ENCODE measurements around the gene KRT37. TPM values are rescaled to one million over a fixed set of nuclear protein-coding genes. Genes with fewer than 3 reads are reported as not detected.

Gene KRT37
- total RNA-seq, 1 donor from 2014 or later, result not detected

DNA sequence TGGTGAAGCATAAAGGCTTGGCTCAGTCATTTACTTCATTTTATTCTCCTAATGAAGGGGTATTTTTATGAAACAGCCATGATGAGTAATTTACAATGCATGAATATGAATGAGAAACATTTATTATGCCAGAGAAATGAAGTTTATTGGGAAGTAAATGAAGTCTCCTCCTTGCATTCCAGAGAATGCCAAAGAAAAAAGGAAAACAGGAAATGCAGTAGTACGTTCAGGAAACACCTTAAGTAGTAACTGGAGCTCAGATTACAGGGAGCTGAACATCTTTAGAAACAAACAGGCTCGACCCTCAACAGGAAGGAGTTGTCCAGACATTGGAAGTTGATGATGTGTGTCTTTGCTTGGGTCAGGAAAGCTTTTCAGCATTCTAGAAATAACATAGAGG lies 46.8 kb downstream of the KRT37 start:
- intact Hi-C loops (cut with micrococcal nuclease), result no loop called here

Other genes starting within 250 kb of the KRT37 start
- not detected in 2 replicates for gene KRTAP4-2, start 246.4 kb downstream of the KRT37 start, total RNA-seq
- not detected in 2 replicates for gene KRTAP4-1, start 239.7 kb downstream of the KRT37 start, total RNA-seq
- not detected in 2 replicates for gene KRTAP9-1, start 234.7 kb downstream of the KRT37 start, total RNA-seq
- gene KRTAP9-2, start 197.9 kb downstream of the KRT37 start, total RNA-seq, result not detected in 2 replicates
- gene KRTAP9-3, start 192.1 kb downstream of the KRT37 start, total RNA-seq, result not detected in 2 replicates
- gene KRTAP9-8, start 186.6 kb downstream of the KRT37 start, total RNA-seq, result not detected in 2 replicates
- gene KRTAP9-4, start 174.9 kb downstream of the KRT37 start, total RNA-seq, result not detected in 2 replicates
- not detected in 2 replicates for gene KRTAP9-9, start 169.2 kb downstream of the KRT37 start, total RNA-seq
- gene KRTAP9-6, start 159.2 kb downstream of the KRT37 start, total RNA-seq, result not detected in 2 replicates
- gene KRTAP9-7, start 148.9 kb downstream of the KRT37 start, total RNA-seq, result not detected in 2 replicates
- not detected in 2 replicates for gene KRTAP29-1, start 121.7 kb downstream of the KRT37 start, total RNA-seq
- gene KRTAP16-1, start 115.3 kb downstream of the KRT37 start, total RNA-seq, result not detected in 2 replicates
- not detected in 2 replicates for gene KRTAP17-1, start 108.9 kb downstream of the KRT37 start, total RNA-seq
- not detected in 2 replicates for gene KRT33A, start 73.8 kb downstream of the KRT37 start, total RNA-seq
- gene KRT33B, start 54.8 kb downstream of the KRT37 start, total RNA-seq, result not detected in 2 replicates
- gene KRT34, start 42.3 kb downstream of the KRT37 start, total RNA-seq, result not detected in 2 replicates
- gene KRT31, start 27.0 kb downstream of the KRT37 start, total RNA-seq, result not detected in 2 replicates
- gene KRT38, start 16.4 kb upstream of the KRT37 start, total RNA-seq, result not detected in 2 replicates
- gene KRT32, start 42.8 kb upstream of the KRT37 start, total RNA-seq, result not detected in 2 replicates
- not detected in 2 replicates for gene KRT35, start 56.6 kb upstream of the KRT37 start, total RNA-seq
- not detected in 2 replicates for gene KRT36, start 65.3 kb upstream of the KRT37 start, total RNA-seq
- not detected in 2 replicates for gene KRT13, start 81.0 kb upstream of the KRT37 start, total RNA-seq
- gene KRT15, start 94.3 kb upstream of the KRT37 start, total RNA-seq, result not detected in 2 replicates
- not detected in 2 replicates for gene KRT19, start 103.7 kb upstream of the KRT37 start, total RNA-seq
- gene KRT9, start 147.5 kb upstream of the KRT37 start, total RNA-seq, result not detected in 2 replicates
- not detected in 2 replicates for gene KRT14, start 162.3 kb upstream of the KRT37 start, total RNA-seq
- gene KRT16, start 188.2 kb upstream of the KRT37 start, total RNA-seq, result not detected in 2 replicates
- 0.54 and 0.59 TPM in 2 replicates for gene KRT17, start 200.0 kb upstream of the KRT37 start, total RNA-seq

All from T-helper 1 cell treated with Interleukin-12 subunit alpha and Interleukin-12 subunit beta and Interleukin-4 antibody, amounts not matched to agents 30 ng/mL and 1 ng/mL, for 36 hours (primary cell).